Astrocyte (in vitro differentiated cells and primary cell): ENCODE data around the gene USP32. TPM values are rescaled to one million over a fixed set of nuclear protein-coding genes. Genes with fewer than 3 reads are reported as not detected.

ENCODE experiments used
- DNase-seq: peaks from one replicate; pipeline ENCODE4 v3.0.0-alpha.2; 2010; ENCODE audit warnings: low read depth
- FAIRE-seq: peaks from 2 replicates; lab custom pipeline; 2011; peaks lifted over from hg19 to GRCh38; lab: Jason Lieb, UNC
- H2AFZ ChIP-seq: 2 replicates; pipeline ENCODE4 v1.6.0; 2012; ENCODE audit warnings: low read depth, low read length, inconsistent platforms
- H3K27ac ChIP-seq: 2 replicates; pipeline ENCODE4 v1.5.1; 2011; ENCODE audit warnings: low read depth, low read length, inconsistent platforms
- H3K27me3 ChIP-seq: 2 replicates; pipeline ENCODE4 v1.6.0; 2011; ENCODE audit warnings: low read length, inconsistent platforms; ENCODE audit not compliant: insufficient read depth
- H3K36me3 ChIP-seq: 2 replicates; pipeline ENCODE4 v1.5.1; 2011; ENCODE audit warnings: low read length, inconsistent platforms; ENCODE audit not compliant: insufficient read depth
- H3K4me1 ChIP-seq: 2 replicates; pipeline ENCODE4 v1.5.1; 2011; ENCODE audit warnings: low read length, inconsistent platforms; ENCODE audit not compliant: insufficient read depth
- H3K4me2 ChIP-seq: 2 replicates; pipeline ENCODE4 v1.6.0; 2012; ENCODE audit warnings: low read length, inconsistent platforms
- H3K4me3 ChIP-seq: 2 replicates; pipeline ENCODE4 v1.5.1; 2011; ENCODE audit warnings: low read depth, mild to moderate bottlenecking, low read length, inconsistent platforms; ENCODE audit not compliant: insufficient read depth
- H3K79me2 ChIP-seq: 2 replicates; pipeline ENCODE4 v1.6.0; 2012; ENCODE audit warnings: mild to moderate bottlenecking, low read length, inconsistent platforms; ENCODE audit not compliant: insufficient read depth
- H3K9ac ChIP-seq: 2 replicates; pipeline ENCODE4 v1.6.0; 2012; ENCODE audit warnings: mild to moderate bottlenecking, low read length, inconsistent platforms
- H3K9me3 ChIP-seq: 2 replicates; pipeline ENCODE4 v1.5.1; 2012; ENCODE audit warnings: low read depth, mild to moderate bottlenecking, low read length, inconsistent platforms; ENCODE audit not compliant: insufficient read depth
- H4K20me1 ChIP-seq: 2 replicates; pipeline ENCODE4 v1.6.0; 2012; ENCODE audit warnings: low read length, inconsistent platforms; ENCODE audit not compliant: insufficient read depth
- H3K27ac Mint-ChIP-seq: one replicate; pipeline ENCODE4 v1.8.0; 2021; ENCODE audit warnings: mild to moderate bottlenecking, mixed read lengths; ENCODE audit not compliant: unreplicated experiment
- H3K27me3 Mint-ChIP-seq: one replicate; pipeline ENCODE4 v1.8.0; 2021; ENCODE audit warnings: low read depth, mixed read lengths; ENCODE audit not compliant: unreplicated experiment
- H3K36me3 Mint-ChIP-seq: one replicate; pipeline ENCODE4 v1.8.0; 2021; ENCODE audit warnings: low read depth, mixed read lengths; ENCODE audit not compliant: unreplicated experiment
- H3K4me1 Mint-ChIP-seq: one replicate; pipeline ENCODE4 v1.8.0; 2021; ENCODE audit warnings: low read depth, mixed read lengths; ENCODE audit not compliant: unreplicated experiment
- H3K4me3 Mint-ChIP-seq: one replicate; pipeline ENCODE4 v1.8.0; 2021; ENCODE audit warnings: mild to moderate bottlenecking, moderate library complexity, mixed read lengths; ENCODE audit not compliant: unreplicated experiment
- H3K9me3 Mint-ChIP-seq: one replicate; pipeline ENCODE4 v1.8.0; 2021; ENCODE audit warnings: mild to moderate bottlenecking, mixed read lengths; ENCODE audit not compliant: unreplicated experiment
- CTCF ChIP-seq: IDR thresholded peaks from 2 replicates; pipeline ENCODE4 v1.5.1; 2011; ENCODE audit warnings: low read depth, mild to moderate bottlenecking, inconsistent platforms, low read length, moderate library complexity; ENCODE audit not compliant: insufficient read depth
- EZH2 ChIP-seq: IDR thresholded peaks from 2 replicates; pipeline ENCODE4 v1.6.1; 2012; ENCODE audit warnings: mild to moderate bottlenecking, low read length, inconsistent platforms; ENCODE audit not compliant: insufficient read depth
- total RNA-seq: library from RNA; stranded (reverse); gene quantifications from 2 replicates; pipeline ENCODE4 v1.2.1, GENCODE V29; 2021

USP32 gene
- total RNA-seq, 1 donor from 2014 or later = 40.2 TPM

DNA sequence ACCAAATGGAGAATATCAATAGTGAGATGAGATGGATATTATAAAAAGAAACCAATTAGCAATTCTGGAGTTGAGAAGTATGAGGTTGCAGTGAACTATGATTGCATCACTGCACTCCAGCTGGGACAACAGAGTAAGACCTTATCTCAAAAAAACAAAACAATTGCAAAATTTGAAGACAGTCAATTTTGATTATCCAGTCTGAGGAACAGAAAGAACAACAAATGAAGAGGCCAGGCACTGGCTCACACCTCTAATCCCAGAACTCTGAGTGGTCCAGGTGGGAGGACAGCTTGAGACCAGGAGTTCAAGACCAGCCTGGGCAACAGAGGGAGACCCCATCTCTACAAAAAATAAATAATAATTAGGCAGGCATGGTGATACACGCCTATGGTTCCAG, 35.0 kb downstream of the USP32 start:
- Mint-ChIP-seq H3K27ac (no peak overlapping the region), H3K36me3 (no peaks in the 10 kb centered on the region), H3K27me3 (no peaks in the 10 kb centered on the region), H3K4me3 (no peak overlapping the region), H3K4me1 (peaks cover 9% of the 10 kb centered on the region), H3K9me3 (no peaks in the 10 kb centered on the region)
- peaks cover 78% of the 10 kb centered on the region for H4K20me1 ChIP-seq
- H3K79me2 ChIP-seq = peaks cover 67% of the 10 kb centered on the region
- no peak overlapping the region for H3K9ac ChIP-seq
- peak; percentile 36 for DNase-seq
- H3K27me3 ChIP-seq = no peaks in the 10 kb centered on the region
- H3K27ac ChIP-seq = no peak overlapping the region
- H3K36me3 ChIP-seq = no peaks in the 10 kb centered on the region
- no peaks in the 10 kb centered on the region for H3K9me3 ChIP-seq
- H3K4me2 ChIP-seq = no peak overlapping the region
- H2AFZ ChIP-seq = no peak overlapping the region
- peaks cover 11% of the 10 kb centered on the region for H3K4me1 ChIP-seq
- no peak overlapping the region for H3K4me3 ChIP-seq
- FAIRE-seq = no peak
- TF ChIP-seq EZH2 (no peak), CTCF (no peak)

GRCh38 chr17:60355663-60356594, 36.0 kb downstream of the USP32 start:
- Histone ChIP-seq H3K4me2 (no peak overlapping the region), H3K4me1 (peaks cover 11% of the 10 kb centered on the region), H3K79me2 (peaks cover 68% of the 10 kb centered on the region), H3K4me3 (no peak overlapping the region), H3K27ac (no peak overlapping the region), H3K9me3 (no peaks in the 10 kb centered on the region), H3K27me3 (no peaks in the 10 kb centered on the region), H4K20me1 (peaks cover 78% of the 10 kb centered on the region), H2AFZ (no peak overlapping the region), H3K36me3 (no peaks in the 10 kb centered on the region), H3K9ac (no peak overlapping the region)
- DNase-seq = no peak
- H3K4me1 Mint-ChIP-seq = peaks cover 9% of the 10 kb centered on the region
- TF ChIP-seq CTCF = no peak
- no peak for TF ChIP-seq EZH2
- H3K36me3 Mint-ChIP-seq = no peaks in the 10 kb centered on the region
- no peaks in the 10 kb centered on the region for H3K9me3 Mint-ChIP-seq
- no peak overlapping the region for H3K4me3 Mint-ChIP-seq
- H3K27me3 Mint-ChIP-seq = no peaks in the 10 kb centered on the region
- FAIRE-seq = no peak
- H3K27ac Mint-ChIP-seq = no peak overlapping the region

DNA sequence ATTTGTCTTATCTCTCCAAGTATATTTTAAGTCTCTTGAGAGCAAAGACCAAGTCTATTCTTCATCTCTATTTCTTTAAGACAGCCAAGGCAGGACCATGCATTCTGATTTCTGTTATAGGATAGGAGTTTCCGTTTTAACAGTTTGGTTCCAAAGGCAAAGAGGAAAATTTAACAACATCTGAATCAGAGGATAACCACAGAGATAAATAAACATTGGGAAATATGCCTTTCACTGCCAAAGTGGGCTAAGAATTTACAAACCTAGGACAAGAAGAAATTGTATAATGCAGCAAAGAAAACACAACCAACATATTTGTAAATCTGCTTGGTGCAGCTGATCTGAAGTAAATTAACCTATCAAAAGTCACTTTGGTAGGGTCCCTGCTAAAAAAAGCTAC, 37.7 kb downstream of the USP32 start:
- H3K9me3 Mint-ChIP-seq = no peaks in the 10 kb centered on the region
- Histone ChIP-seq H3K36me3 (no peaks in the 10 kb centered on the region), H4K20me1 (peaks cover 82% of the 10 kb centered on the region), H3K9me3 (no peaks in the 10 kb centered on the region), H3K79me2 (peaks cover 76% of the 10 kb centered on the region), H3K4me2 (peak overlapping the region; percentile 23), H2AFZ (no peak overlapping the region), H3K4me1 (peaks cover 11% of the 10 kb centered on the region), H3K4me3 (no peak overlapping the region), H3K27me3 (no peaks in the 10 kb centered on the region), H3K27ac (no peak overlapping the region), H3K9ac (no peak overlapping the region)
- peaks cover 9% of the 10 kb centered on the region for H3K4me1 Mint-ChIP-seq
- H3K4me3 Mint-ChIP-seq = no peak overlapping the region
- H3K36me3 Mint-ChIP-seq = no peaks in the 10 kb centered on the region
- TF ChIP-seq EZH2 = no peak
- TF ChIP-seq CTCF = no peak
- no peak for FAIRE-seq
- DNase-seq = peak; percentile 79
- no peak overlapping the region for H3K27ac Mint-ChIP-seq
- H3K27me3 Mint-ChIP-seq = no peaks in the 10 kb centered on the region
